Stimulated activated CD4-positive, alpha-beta T cell treated with anti-CD3 and anti-CD28 coated beads, Interleukin-12 subunit alpha, Interleukin-12 subunit beta, amount 100 ng/mL, for 48 hours (primary cell): ENCODE results near the gene OR5D13.

Experiments
- DNase-seq, 3 donors: peaks; one replicate each; pipeline ENCODE4 v3.0.0-alpha.2; 2020; ENCODE audit warnings: low read depth in 2 of 3, low spot score in 1 of 3

The OR5D13 gene

GRCh38 chr11:55773138-55773537 is at the start of gene OR5D13:
Gene OR5D13, plus strand, starts transcription at chr11:55773438. Its CDS starts 0 bp downstream, at chr11:55773438.
- DNase-seq = no peak

DNA sequence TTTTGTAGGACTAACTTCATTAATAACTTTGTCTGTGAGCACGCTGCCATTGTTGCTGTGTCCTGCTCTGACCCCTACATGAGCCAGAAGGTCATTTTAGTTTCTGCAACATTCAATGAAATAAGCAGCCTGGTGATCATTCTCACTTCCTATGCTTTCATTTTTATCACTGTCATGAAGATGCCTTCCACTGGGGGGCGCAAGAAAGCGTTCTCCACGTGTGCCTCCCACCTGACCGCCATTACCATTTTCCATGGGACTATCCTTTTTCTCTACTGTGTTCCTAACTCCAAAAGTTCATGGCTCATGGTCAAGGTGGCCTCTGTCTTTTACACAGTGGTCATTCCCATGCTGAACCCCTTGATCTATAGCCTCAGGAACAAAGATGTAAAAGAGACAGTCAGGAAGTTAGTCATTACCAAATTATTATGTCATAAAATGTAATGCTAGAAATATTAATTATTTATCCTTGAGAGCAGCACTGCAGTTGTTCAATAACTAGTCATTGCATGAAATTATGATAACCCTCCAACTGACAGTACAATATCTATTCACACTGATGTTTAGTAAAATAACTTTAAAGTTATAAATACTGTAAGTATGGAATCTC is 46.4 kb upstream of the OR5D13 start:
- DNase-seq = no peak

DNA sequence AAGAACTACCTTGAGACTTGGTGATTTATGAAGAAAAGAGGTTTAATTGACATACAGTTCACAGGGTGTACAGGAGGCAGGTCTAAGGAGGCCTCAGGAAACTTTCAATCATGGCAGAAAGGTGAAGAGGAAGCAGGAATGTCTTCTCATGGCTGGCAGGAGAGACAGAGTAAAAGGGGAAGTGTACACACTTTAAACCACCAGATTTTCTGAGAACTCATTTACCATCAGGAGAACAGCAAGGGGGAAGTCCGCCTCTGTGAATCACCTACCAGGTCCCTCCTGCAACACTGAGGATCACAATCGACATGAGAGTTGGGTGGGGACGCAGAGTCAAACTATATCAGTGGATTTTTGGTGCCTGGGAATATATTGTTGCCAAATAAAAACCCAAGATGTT is 40.3 kb upstream of the OR5D13 start:
- no peak for DNase-seq

GRCh38 chr11:55791606-55792005 is 18.4 kb downstream of the OR5D13 start:
- no peak for DNase-seq

DNA sequence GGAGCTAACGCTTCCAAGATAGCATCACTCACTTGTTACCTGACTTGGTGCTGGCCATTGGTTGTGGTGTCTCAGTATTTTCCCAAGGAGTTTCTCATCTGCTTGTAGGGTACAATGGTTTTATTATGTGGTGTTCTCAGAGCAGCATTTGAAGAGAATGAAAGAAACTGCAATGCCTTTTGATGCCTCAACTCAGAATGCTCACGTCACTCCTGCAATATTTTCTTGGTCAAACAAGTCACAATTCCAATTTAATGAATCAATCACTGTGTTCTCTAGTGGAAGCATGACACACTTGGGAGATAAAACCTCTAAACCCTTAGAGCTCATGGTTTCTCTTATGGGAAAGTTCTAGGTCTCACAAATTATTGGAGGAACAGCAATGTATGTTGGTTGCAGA is 20.1 kb downstream of the OR5D13 start:
- DNase-seq = no peak

- DNase-seq = no peak
Observed at GRCh38 chr11:55795256-55795655, 22.0 kb downstream of the OR5D13 start, which contains the start of gene OR5D14. Gene OR5D14, plus strand, starts transcription at chr11:55795556. Its CDS starts 0 bp downstream, at chr11:55795556.

- no peak for DNase-seq
Observed at GRCh38 chr11:55806248-55806647, 33.0 kb downstream of the OR5D13 start.

GRCh38 chr11:55811067-55811466 is 37.8 kb downstream of the OR5D13 start, which contains the start of gene OR5L1:
Gene OR5L1, plus strand, starts transcription at chr11:55811367. Its CDS starts 100 bp downstream, at chr11:55811467.
- no peak for DNase-seq

DNA sequence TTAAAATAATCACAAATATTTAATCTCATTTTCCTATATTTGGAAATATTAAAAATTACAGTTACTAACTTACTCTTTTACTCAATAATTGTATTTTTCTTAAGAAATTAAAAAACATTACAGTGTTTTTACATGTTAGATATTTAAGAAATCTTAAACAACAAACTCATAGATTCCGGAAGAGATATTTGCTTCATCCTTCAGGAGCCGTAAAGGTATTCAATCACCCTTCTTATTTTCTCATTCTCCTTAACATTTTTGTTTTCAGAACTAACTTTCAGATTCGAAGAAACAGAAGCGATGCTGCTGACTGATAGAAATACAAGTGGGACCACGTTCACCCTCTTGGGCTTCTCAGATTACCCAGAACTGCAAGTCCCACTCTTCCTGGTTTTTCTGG is 46.1 kb downstream of the OR5D13 start, which contains the start of gene OR5D18:
Gene OR5D18 (plus strand): TSS at position 301 of the 400 bp plus-strand sequence. CDS start 0 bp downstream, at position 301.
- no peak for DNase-seq
